GM12872 (cell line): ENCODE results near the gene NAA25.

Experiments used
- CTCF ChIP-seq: IDR thresholded peaks from 3 replicates; pipeline ENCODE4 v1.5.1; 2011; ENCODE audit warnings: low read depth, mild to moderate bottlenecking, low read length, moderate library complexity; ENCODE audit not compliant: insufficient read depth

NAA25 gene

GRCh38 chr12:112066566-112066965 is 42.0 kb downstream of the NAA25 start:
- no peak for TF ChIP-seq CTCF

GRCh38 chr12:112063273-112063672 is 45.3 kb downstream of the NAA25 start:
- no peak for TF ChIP-seq CTCF

GRCh38 chr12:112061137-112061536 is 47.4 kb downstream of the NAA25 start:
- TF ChIP-seq CTCF: no peak

- no peak for TF ChIP-seq CTCF
Observed at GRCh38 chr12:112049351-112049750, 59.2 kb downstream of the NAA25 start.

GRCh38 chr12:112046003-112046402 is 62.6 kb downstream of the NAA25 start:
- TF ChIP-seq CTCF: no peak

- no peak for TF ChIP-seq CTCF
Observed at GRCh38 chr12:112035219-112035785, 73.3 kb downstream of the NAA25 start.

- no peak for TF ChIP-seq CTCF
Observed at GRCh38 chr12:112032292-112032691, 76.3 kb downstream of the NAA25 start.

- TF ChIP-seq CTCF: no peak
Observed at GRCh38 chr12:112031472-112031871, 77.1 kb downstream of the NAA25 start.
